ENCODE measurements around the gene PPP3CA.
"Not testable (repeated sequence)": the region's sequence is repeated elsewhere in the genome, so short reads cannot be mapped to it uniquely, and the experiment has no call there.

Gene PPP3CA

GRCh38 chr4:101033986-101034385 is 313.3 kb downstream of the PPP3CA start:
- no peak for DNase-seq

DNA sequence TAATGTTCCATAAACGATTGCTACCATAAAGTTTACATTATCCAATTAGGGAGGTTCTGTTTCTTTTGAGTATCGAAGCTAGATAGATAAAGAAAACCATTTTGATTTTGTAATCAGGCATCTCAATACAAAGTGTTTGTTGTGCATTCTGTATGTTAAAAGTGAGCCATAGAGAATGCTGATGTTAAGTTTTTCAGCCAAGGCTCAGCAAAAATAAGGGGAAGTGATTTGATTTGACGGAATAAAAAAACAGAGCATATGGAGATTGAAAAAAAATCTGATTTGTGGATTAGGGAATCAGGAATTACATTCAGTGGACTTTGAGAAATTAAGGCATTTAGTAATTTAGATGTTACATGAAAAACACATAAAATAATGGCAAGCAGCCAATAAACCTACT is 314.8 kb downstream of the PPP3CA start:
- DNase-seq, result no peak

- no peak for DNase-seq
Observed at GRCh38 chr4:101031971-101032370, 315.4 kb downstream of the PPP3CA start.

GRCh38 chr4:101028886-101029285 is 318.4 kb downstream of the PPP3CA start:
- DNase-seq, result no peak

GRCh38 chr4:101027721-101028120 is 319.6 kb downstream of the PPP3CA start:
- no peak for DNase-seq

DNA sequence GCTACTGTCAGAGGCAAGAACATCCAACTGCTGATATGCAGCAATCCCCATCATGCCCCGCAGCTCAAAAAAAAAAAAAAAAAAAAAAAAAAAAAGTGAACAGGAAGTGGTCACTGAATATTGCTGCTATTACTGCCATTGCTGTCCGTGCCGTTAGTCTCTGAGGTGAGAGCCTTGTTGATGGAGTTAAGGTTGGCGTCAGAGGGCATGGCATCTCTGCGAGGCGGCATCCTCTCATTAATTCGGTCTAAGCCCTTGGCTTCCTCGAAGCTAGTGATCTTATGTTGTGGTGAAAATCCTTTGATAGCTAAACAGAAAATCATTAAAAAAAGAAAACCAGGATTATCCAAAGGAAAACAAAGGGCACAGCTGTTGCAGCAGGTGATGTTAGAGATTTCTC is 321.6 kb downstream of the PPP3CA start:
- DNase-seq, result no peak

DNA sequence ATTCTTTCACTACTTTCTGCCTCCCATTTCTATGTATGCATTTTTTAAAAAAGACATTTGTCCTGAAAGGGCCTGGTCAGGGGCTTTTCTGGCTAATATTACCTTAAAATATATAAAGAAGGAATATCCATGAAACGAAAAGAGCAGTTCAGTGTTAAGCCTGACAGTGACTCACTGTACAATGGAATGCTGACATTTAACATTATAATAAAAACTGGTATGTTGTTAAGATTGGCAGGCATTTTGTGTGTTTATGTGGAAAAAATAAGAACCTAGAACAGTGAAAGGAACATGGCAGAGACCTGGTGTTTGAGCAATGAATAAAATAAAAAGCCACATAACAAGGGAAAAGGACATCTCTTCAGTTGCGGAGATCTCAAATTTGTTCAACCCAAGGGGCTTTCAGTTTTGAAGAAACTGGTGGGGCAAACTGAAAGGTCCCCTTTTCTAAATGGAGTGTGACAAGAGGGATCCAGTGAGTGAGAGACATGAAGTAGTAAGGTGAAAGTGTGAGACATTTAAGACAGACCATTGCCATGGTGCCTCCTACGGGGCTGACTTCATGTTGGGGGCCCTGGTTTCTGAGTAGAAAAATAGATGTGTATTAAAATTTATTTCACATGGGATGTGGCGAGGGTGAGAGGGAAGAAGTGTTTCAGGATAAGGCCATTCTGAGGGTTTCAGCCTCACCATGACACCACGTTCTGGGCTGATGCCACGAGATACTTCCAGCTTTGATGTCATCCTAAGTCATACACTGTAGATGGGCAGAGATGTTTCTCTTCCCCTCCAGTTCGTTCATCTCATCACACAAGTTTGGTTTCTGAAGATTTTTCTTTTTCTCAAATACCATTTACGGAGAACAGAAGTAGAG is 324.9 kb downstream of the PPP3CA start:
- DNase-seq, result no peak

- DNase-seq, result no peak
Observed at GRCh38 chr4:101020956-101021355, 326.4 kb downstream of the PPP3CA start.

DNA sequence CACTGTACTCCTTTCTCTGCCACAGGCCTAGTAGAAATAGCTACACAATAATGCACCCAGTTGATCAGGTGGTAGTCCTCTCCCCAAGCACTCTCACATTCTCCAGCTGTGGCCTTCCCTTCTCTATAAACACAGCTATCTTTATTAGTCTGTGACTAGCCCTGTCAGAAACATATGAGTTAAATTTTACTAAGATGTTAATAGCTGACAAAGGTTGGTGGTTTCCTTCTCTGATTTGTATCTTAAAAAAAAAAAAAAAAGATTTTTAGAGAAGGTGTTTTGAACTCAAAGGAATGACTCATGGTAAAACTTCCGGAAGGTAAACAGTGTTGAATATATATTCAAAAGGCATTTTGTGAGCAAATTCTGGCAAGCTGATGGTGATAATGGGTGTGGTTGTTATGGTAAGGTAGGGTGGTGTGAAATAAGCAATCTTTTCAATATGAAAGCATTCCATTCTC is 327.4 kb downstream of the PPP3CA start:
- DNase-seq, result no peak

DNA sequence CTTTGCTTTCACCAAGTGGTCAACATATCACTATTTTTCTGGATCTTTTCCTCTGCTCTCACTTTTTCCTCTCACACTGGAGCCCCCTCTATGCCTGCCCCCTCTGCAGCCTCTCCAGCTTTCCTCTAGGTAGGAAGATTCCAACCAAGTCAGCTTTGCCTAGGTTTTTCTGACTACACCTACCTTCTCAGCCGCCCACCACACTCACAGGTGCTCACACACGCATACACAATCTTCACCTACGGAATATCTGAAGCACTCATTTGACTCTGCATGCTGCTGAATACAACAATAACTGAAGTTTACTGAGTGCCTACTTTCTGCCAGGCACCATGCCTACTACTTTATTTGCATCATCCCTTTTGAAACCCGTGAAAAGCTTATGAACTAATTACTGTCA is 328.0 kb downstream of the PPP3CA start:
- no peak for DNase-seq

GRCh38 chr4:101018836-101019235 is 328.5 kb downstream of the PPP3CA start:
- DNase-seq, result no peak

DNA sequence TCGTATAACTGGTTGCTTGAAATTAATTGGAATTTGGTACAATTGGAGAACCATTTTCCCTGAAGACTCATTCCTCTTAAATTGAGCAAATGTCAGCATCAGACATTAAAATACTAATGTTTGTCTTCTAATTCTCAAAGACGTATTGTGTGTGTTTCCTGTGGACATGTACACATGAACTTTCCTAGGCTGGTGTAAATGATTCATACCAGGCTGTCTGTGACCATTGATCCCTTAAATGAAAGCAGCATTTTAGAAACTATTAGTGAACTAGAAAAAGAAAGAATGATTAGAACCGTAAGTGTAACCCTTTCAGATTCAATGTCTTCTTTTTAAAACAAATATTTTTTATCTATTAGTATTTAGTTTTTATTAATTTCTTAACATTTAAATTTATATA is 332.9 kb downstream of the PPP3CA start:
- no peak for DNase-seq

DNA sequence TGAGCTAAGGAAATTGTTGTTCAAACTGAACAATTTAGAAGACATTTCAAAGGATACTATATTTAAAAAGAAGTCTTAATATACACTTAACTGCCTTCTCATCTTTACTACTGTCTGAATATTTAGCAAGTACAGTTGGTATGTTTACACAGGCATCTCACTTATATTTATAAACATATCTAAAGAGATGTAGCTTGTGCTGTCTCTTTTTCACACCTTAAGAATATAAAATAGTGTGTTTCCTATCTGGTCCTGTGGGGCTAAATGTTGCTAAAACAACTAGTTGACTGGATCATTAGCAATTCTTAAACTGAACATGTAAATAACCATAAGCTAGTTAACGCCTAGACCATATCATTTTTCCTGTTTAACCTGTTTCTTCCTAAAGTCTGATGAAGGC is 336.3 kb downstream of the PPP3CA start:
- DNase-seq, result no peak

- DNase-seq, result no peak
Observed at GRCh38 chr4:101009471-101009870, 337.9 kb downstream of the PPP3CA start.

- DNase-seq, result no peak
Observed at GRCh38 chr4:101008503-101008902, 338.8 kb downstream of the PPP3CA start.

DNA sequence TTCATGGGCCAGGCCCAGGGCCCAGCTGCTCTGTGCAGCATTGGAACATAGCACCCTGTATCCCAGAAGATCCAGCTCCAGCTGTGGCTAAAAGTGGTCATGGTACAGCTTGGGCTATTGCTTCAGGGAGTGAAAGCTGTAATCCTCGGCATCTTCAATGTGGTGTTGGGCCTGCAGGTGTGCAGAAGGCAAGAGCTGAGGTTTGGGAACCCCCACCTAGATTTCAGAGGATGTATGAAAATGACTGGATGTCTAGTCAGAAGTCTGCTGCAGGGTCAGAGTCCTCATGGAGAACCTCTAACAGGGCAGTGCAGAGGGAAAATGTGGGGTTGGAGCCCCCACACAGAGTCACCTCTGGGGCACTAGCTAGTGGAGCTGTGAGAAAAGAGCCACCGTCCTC is 341.7 kb downstream of the PPP3CA start:
- no peak for DNase-seq

DNA sequence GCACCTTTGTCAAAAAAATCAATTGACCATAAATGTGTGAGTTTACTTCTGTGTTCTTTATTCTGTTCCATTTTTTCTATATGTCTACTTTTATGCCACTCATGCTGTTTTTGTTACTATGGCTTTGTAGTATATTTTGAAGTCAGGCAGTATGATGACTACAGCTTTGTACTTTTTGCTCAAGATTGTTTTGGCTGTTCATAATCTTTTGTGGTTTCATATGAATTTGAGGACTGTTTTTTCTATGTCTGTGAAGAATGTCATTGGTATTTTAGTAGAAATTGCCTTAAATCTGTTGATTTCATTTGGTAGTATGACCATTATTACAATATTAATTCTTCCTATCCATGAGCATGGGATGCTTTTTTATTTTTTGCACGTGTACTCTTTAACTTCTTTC is 346.8 kb downstream of the PPP3CA start:
- no peak for DNase-seq

GRCh38 chr4:100995671-100996070 is 351.7 kb downstream of the PPP3CA start:
- DNase-seq, result no peak

DNA sequence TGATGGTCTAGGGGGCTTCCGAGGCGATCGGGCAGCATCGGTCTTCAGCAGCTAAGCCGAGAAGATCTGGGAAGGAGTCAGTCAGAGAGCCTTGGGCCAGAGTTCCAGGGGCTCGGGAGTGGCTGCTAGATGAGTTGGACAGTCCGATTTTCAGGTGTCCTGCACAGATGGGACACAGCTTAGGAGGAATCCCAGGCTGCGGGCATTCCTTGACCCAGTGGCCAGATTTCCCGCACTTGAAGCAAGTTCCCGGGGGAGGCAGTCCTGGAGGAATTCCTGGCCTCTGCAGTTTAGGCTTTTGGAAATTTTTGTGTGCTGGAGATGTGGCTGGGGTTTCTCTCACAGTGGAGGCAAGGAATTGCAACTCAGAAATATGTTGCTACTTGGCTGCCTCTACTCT is 352.3 kb downstream of the PPP3CA start:
- DNase-seq, result not testable (repeated sequence)

- not testable (repeated sequence) for DNase-seq
Observed at GRCh38 chr4:100991332-100992069, 355.8 kb downstream of the PPP3CA start.

DNA sequence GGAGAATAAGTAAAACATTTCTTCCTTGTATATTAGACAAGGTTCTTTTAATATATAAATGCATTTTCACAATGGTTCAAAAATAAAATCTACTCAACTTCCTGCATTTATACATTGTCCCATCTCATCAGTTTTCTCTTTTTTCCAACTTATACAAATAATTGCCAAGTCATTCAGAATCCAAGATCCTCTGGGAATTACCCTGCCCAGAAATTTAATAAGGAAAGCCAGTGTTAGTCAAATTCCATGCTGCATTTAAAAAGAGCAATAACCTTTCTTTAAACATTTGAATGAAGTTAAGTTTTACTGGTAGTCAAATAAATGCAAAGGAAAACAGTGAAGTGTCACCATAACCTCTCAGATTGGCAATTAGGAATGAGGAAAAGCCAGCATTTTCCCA is 357.9 kb downstream of the PPP3CA start:
- no peak for DNase-seq

- no peak for DNase-seq
Observed at GRCh38 chr4:100988876-100989275, 358.4 kb downstream of the PPP3CA start.

DNA sequence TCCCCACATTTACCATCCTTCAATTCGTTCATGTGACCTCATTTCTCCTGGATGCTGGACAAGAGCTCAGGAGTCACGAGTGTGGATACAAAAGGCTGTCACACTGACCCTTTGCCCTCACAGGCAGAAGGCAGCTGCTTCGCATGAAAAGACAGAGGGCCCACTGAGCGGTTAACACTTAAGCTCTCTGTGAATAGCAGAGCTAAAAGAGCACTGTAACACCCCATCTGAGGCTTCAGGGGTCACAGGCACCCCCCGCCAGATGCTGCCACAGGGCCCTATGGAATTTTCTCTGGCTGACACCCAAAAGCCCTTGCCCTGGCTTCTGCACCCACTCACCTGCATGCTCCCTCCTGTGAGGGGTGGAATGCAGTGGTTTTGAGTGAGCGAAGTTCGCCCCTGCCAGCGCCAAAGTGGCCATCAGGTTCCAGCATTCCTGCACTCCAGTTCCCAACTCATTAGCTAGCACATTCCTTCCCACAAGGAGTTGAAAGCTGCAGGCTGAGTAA is 360.9 kb downstream of the PPP3CA start:
- DNase-seq, result no peak

- DNase-seq, result no peak
Observed at GRCh38 chr4:100985576-100985975, 361.8 kb downstream of the PPP3CA start.

Data from NCI-H1092 (cell line).